Adipose tissue (tissue), 3 donors: ENCODE results near the gene RAPGEF4. TPM values are rescaled to one million over a fixed set of nuclear protein-coding genes. Genes with fewer than 3 reads are reported as not detected.

Experiments
- H3K27ac ChIP-seq: one replicate; pipeline ENCODE4 v1.5.1; 2013; ENCODE audit warnings: low read depth, low read length
- WGBS, 3 donors: extraction: QIAGEN DNeasy Blood & Tissue Kit; methylation state at CpG; one replicate each; pipeline ENCODE4 v1.1.7; 2013; 5-methylcytosine and 5-hydroxymethylcytosine counted together
- polyA plus RNA-seq, 3 donors: library from polyadenylated mRNA; stranded (reverse); fragments of 200-250 nt; gene quantifications; one replicate each; pipeline ENCODE4 v1.2.3, GENCODE V29; 2013
- donor health status: healthy with polysubstance abuse.
- donor health status: Bipolar disorder and iron deficiency.
- donor health status: healthy.

The RAPGEF4 gene
- polyA plus RNA-seq, 3 donors = 2.6 to 8.1 (median 2.7) TPM

DNA sequence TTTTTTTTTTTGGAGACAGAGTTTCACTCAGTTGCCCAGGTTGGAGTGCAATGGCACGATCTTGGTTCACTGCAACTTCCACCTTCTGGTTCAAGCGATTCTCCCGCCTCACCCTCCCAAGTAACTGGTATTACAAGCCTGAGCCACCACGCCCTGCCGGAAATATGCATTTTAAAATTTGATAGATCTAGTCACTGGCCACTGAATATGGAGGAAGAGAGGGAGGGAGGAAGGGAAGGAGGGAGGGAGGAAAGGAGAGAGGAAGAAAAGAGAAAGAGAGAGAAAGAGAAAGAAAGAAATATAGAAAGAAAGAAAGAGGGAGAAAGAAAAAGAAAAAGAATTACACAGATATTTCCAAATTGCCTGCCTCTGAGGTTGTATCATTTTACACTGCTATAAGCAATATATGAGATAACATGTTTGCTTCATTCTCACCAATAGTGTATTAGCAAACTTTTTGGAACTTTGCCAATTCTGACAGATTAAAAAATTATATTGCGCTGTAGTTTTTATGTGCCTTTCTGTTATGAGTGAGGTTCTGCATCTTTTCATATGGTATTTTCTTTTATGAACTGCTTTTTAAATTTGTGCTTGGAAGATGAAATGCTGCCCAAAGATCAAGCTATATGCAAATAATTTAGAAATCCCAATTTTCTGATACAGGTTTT, 178.8 kb downstream of the RAPGEF4 start:
- 87 to 92% (median 92%) methylated on average over 6 of the region's 6 CpGs for WGBS, 3 donors
- no peak overlapping the region for H3K27ac ChIP-seq

DNA sequence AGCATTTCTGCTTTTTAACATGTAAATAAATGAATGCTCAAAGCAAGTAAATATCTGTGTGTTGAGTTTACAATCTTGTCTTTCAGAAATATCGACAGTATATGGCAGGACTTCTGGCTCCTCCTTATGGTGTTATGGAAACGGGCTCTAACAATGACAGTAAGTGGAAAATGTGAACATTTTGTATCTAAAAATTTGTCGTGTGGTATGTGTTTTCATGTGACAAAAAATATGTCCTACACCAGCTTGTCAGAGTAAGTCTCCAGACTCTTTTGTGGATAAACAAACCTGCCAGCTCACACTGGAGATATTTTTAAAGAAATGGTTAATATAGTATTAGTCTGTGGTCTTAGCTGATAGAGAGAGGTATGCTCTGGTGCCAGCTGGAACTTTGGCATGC, 182.1 kb downstream of the RAPGEF4 start:
- no peak overlapping the region for H3K27ac ChIP-seq
- 69 to 80% (median 78%) methylated on average over 3 of the region's 3 CpGs for WGBS, 3 donors

DNA sequence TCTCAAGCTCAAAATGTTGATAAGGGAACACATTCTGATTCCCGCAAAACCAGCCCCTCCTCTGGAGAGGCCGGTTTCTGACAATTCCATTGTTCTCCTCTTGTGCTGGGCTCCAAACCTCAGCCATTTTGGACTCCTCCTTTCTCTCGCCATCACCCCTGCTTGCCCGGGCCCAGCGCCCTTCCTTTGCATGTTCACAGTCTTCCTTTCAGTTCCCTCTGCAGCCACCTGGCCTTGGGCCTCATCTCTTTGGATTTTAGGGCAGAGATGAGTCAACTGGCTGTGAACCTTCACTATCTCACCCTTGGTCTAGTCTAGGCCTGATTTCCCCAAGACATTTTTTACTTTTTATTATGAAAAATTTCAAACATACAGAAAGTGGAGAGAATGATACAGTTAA, 184.1 kb downstream of the RAPGEF4 start:
- H3K27ac ChIP-seq = no peak overlapping the region
- 91 to 92% (median 92%) methylated on average over 5 of the region's 5 CpGs for WGBS, 3 donors

DNA sequence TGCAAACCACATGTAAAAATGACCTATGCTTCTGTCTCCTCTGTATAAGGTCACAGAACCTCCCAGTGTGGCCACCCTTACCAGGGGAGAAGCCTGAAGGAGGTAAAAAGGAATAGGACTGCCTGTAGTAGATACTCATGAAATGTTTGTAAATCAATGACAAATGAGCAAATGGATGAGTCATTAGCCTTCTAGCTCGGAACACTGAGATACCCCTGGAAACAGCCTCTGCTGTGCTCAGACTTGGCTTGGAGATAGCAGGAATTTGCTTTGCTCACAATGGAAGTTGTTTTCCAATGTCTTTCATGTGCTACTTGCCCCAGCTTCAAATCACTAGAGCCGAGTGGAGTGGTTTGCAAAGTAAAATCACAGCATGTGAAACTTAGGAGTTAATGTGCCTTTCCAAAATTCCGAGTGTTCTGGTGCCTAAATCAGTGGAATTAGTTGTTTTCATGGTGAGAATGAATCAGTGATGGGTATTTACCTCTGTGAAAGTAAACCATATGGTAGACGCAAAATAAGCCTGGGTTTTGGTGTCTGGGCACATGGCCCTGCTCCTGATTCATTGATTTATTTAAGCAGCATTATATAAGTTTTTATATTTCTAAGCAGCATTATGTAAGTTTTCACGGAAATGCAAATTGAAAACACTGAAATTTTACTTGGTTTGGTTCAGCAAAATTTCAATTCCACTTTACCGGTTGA, 186.0 kb downstream of the RAPGEF4 start:
- H3K27ac ChIP-seq = no peak overlapping the region
- WGBS, 3 donors = 80 to 88% (median 87%) methylated on average over 6 of the region's 6 CpGs

DNA sequence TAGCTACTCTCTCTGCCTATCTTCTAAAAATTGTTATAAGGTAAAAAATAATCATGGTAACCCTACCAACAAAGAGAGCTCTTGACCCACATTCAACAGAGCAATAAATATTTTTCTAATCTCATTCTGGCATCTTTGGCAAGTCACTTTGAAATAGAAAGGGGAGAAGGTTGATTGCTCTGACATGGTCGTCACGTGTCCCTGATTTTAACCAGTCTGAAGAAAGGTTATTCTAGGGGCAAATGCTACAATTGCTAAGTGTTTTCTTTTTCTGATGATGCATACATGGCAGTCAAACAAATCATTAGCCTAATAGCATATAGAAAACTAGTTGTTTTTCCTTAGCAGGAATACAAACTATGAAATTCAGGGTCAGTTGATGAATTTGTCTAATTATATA, 186.7 kb downstream of the RAPGEF4 start:
- WGBS, 3 donors = 76 to 90% (median 84%) methylated on average over 2 of the region's 2 CpGs
- H3K27ac ChIP-seq = no peak overlapping the region

DNA sequence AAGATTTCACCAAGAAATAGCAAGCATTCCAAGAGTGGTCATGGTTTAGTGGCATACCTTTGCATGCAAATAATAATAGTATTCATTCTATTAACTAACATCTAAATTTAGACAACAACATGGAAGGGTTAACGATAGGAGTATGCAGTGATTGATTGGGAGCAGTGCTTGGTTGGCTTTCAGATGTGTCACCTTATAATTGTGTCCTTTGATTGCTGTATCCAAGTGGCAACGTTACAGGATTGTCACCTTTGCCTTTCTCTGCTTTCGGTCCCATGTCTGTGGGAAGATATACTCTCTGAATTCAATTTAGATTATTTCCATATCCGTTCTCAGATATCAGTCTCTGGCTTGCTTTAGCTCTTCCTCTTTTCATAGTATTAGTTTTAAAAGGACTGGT, 187.2 kb downstream of the RAPGEF4 start:
- WGBS, 3 donors = 59 to 85% (median 85%) methylated on average over 4 of the region's 4 CpGs
- no peak overlapping the region for H3K27ac ChIP-seq

- 89 to 92% (median 90%) methylated on average over 4 of the region's 4 CpGs for WGBS, 3 donors
- H3K27ac ChIP-seq = no peak overlapping the region
Measured at GRCh38 chr2:172924097-172924660, 188.5 kb downstream of the RAPGEF4 start.

GRCh38 chr2:172925600-172925999, 190.0 kb downstream of the RAPGEF4 start:
- H3K27ac ChIP-seq = no peak overlapping the region
- 94 to 97% (median 95%) methylated on average over 2 of the region's 2 CpGs for WGBS, 3 donors

- no peak overlapping the region for H3K27ac ChIP-seq
- 79 to 91% (median 88%) methylated on average over 7 of the region's 7 CpGs for WGBS, 3 donors
Measured at GRCh38 chr2:172926785-172927640, 191.4 kb downstream of the RAPGEF4 start.

- WGBS, 3 donors = 18 to 46% (median 36%) methylated on average over 8 of the region's 8 CpGs
- H3K27ac ChIP-seq = no peak overlapping the region
Measured at GRCh38 chr2:172927641-172928357, 192.2 kb downstream of the RAPGEF4 start.

DNA sequence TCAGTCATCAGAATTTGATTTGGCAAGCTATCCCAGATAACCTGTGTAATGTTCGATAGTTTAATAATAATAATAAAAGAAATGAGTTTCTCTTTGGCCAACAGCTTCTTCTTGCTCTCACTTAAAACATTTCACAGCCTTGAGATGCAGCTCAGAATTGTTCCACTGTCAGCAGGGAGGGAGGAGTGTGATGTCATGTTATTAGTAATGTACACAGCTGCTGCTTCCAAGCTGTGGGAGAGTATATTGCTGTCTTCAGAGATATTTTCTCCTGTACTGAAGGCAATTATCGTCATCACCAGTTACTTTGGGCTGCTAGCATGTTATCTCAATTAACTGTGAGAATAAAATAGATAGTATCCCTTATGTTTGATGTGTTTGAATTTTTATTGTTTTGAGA, 193.1 kb downstream of the RAPGEF4 start:
- WGBS, 3 donors = 43 to 57% (median 51%) methylated on average over 2 of the region's 2 CpGs
- no peak overlapping the region for H3K27ac ChIP-seq

- WGBS, 3 donors = 85 to 93% (median 86%) methylated on average over 2 of the region's 2 CpGs
- H3K27ac ChIP-seq = no peak overlapping the region
Measured at GRCh38 chr2:172929644-172930043, 194.0 kb downstream of the RAPGEF4 start.

DNA sequence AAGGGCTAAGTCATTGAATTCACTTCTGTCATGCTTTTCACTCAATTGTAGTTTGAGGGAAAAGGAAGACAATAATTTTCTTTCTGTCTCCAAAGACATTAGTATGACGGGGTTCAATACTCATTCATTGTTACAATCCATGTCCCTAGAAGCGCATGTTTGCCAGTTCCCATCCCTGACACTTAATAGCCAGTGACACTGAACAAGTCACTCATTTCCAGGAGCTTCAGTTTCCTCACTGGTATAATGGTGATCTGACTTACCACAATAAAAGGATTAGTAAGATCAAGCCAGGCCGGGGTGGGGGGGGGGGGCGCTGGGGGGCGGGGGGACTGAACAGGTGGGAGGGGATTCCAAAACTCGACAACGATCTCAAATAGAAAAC, 195.2 kb downstream of the RAPGEF4 start:
- 29 to 43% (median 33%) methylated on average over 7 of the region's 7 CpGs for WGBS, 3 donors
- no peak overlapping the region for H3K27ac ChIP-seq

- no peak overlapping the region for H3K27ac ChIP-seq
- 22 to 46% (median 25%) methylated on average over 7 of the region's 7 CpGs for WGBS, 3 donors
Measured at GRCh38 chr2:172931256-172931894, 195.7 kb downstream of the RAPGEF4 start.

DNA sequence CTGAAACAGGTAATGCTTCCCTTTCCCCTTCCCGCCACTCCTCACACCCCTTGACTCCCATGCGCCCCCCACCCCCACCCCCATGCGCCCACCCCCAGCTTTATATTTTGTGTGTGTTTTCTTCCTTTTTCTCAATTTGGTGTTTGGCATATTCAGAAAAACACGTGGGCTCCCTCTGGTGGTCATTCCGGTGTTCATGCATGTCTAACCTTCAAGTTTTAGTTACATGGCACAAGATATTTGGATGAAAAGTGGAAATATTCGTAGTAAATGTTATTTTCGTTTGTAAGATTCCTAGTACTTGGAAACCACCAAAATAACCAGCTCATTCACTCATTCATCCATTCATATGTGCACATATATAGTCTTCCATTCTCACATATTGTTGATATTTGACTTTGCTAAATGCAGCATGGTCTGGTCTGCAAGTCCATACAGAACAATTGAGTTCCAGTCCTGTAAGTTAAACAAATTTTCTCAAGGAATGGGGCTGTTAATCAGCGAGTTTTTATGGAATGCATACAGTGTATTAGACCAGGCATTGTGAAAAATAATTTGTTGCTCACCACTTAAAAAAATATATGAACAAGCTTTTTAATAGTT, 196.4 kb downstream of the RAPGEF4 start:
- H3K27ac ChIP-seq = no peak overlapping the region
- WGBS, 3 donors = 1 to 2% (median 2%) methylated on average over 8 of the region's 8 CpGs

GRCh38 chr2:172937884-172938712, 202.5 kb downstream of the RAPGEF4 start:
- H3K27ac ChIP-seq = no peak overlapping the region
- WGBS, 3 donors = 92 to 93% (median 93%) methylated on average over 7 of the region's 7 CpGs
